H9 (cell line): ENCODE measurements around the gene TERT. TPM values are rescaled to one million over a fixed set of nuclear protein-coding genes. Genes with fewer than 3 reads are reported as not detected.

Experiments used
- DNase-seq: peaks from one replicate; pipeline ENCODE4 v3.0.0-alpha.2; 2017
- H2AFZ ChIP-seq: one replicate; pipeline ENCODE4 v1.6.1; 2013; ENCODE audit warnings: mild to moderate bottlenecking, low read length, control low read depth, moderate library complexity
- H2AK5ac ChIP-seq: 2 replicates; pipeline ENCODE4 v1.6.1; 2013; ENCODE audit warnings: low read length, control low read depth, mixed read lengths; ENCODE audit not compliant: insufficient read length
- H2BK120ac ChIP-seq: one replicate; pipeline ENCODE4 v1.6.1; 2013; ENCODE audit warnings: low read depth, mild to moderate bottlenecking, low read length, control low read depth, inconsistent platforms; ENCODE audit not compliant: poor library complexity, severe bottlenecking
- H2BK12ac ChIP-seq: 2 replicates; pipeline ENCODE4 v1.6.1; 2013; ENCODE audit warnings: low read length, control low read depth, mixed read lengths, low read depth; ENCODE audit not compliant: insufficient read length
- H2BK15ac ChIP-seq: 2 replicates; pipeline ENCODE4 v1.6.1; 2013; ENCODE audit warnings: low read depth, low read length, control low read depth
- H2BK20ac ChIP-seq: one replicate; pipeline ENCODE4 v1.6.1; 2013; ENCODE audit warnings: low read depth, mild to moderate bottlenecking, low read length, control low read depth, inconsistent platforms; ENCODE audit not compliant: poor library complexity, severe bottlenecking
- H2BK5ac ChIP-seq: 2 replicates; pipeline ENCODE4 v1.6.1; 2013; ENCODE audit warnings: low read length, control low read depth, mixed read lengths; ENCODE audit not compliant: insufficient read length
- H3K14ac ChIP-seq: 2 replicates; pipeline ENCODE4 v1.6.1; 2013; ENCODE audit warnings: low read length, control low read depth; ENCODE audit not compliant: insufficient read depth
- H3K18ac ChIP-seq: 2 replicates; pipeline ENCODE4 v1.6.1; 2013; ENCODE audit warnings: low read depth, mild to moderate bottlenecking, mixed read lengths, low read length, control low read depth; ENCODE audit not compliant: insufficient read length
- H3K23ac ChIP-seq: 2 replicates; pipeline ENCODE4 v1.6.1; 2013; ENCODE audit warnings: low read length, control low read depth, mixed read lengths, low read depth; ENCODE audit not compliant: insufficient read length
- H3K23me2 ChIP-seq: 2 replicates; pipeline ENCODE4 v1.6.1; 2013; ENCODE audit warnings: low read depth, mild to moderate bottlenecking, mixed read lengths, low read length, control low read depth; ENCODE audit not compliant: insufficient read length, poor library complexity, severe bottlenecking
- H3K27ac ChIP-seq: 2 replicates; pipeline ENCODE4 v1.5.1; 2013; ENCODE audit warnings: low read length, control low read depth, mixed read lengths, low read depth; ENCODE audit not compliant: insufficient read length
- H3K27me3 ChIP-seq: 2 replicates; pipeline ENCODE4 v1.6.1; 2013; ENCODE audit warnings: low read length, control low read depth, inconsistent platforms; ENCODE audit not compliant: insufficient read depth
- H3K4ac ChIP-seq: 2 replicates; pipeline ENCODE4 v1.6.1; 2013; ENCODE audit warnings: low read depth, mild to moderate bottlenecking, control low read depth, inconsistent platforms, low read length, moderate library complexity
- H3K4me1 ChIP-seq: 2 replicates; pipeline ENCODE4 v1.6.1; 2013; ENCODE audit warnings: low read length, control low read depth, inconsistent platforms; ENCODE audit not compliant: insufficient read depth
- H3K4me2 ChIP-seq: 2 replicates; pipeline ENCODE4 v1.6.1; 2013; ENCODE audit warnings: low read length, control low read depth, mixed read lengths; ENCODE audit not compliant: insufficient read length, insufficient read depth
- H3K56ac ChIP-seq: 2 replicates; pipeline ENCODE4 v1.6.1; 2013; ENCODE audit warnings: low read depth, mild to moderate bottlenecking, mixed read lengths, low read length, control low read depth; ENCODE audit not compliant: insufficient read length
- H3K79me1 ChIP-seq: 2 replicates; pipeline ENCODE4 v1.6.1; 2013; ENCODE audit warnings: low read depth, mild to moderate bottlenecking, moderate library complexity, low read length, control low read depth, inconsistent platforms; ENCODE audit not compliant: insufficient read depth, poor library complexity, severe bottlenecking
- H3K79me2 ChIP-seq: 2 replicates; pipeline ENCODE4 v1.6.1; 2013; ENCODE audit warnings: low read length, control low read depth, inconsistent platforms; ENCODE audit not compliant: insufficient read depth
- H3K9ac ChIP-seq: 2 replicates; pipeline ENCODE4 v1.6.1; 2013; ENCODE audit warnings: low read length, control low read depth, mixed read lengths; ENCODE audit not compliant: insufficient read length; ENCODE audit errors: extremely low read depth
- H3K9me3 ChIP-seq: one replicate; pipeline ENCODE4 v1.6.1; 2013; ENCODE audit warnings: low read depth, low read length, inconsistent platforms; ENCODE audit not compliant: control insufficient read depth
- H3T11ph ChIP-seq: one replicate; pipeline ENCODE4 v1.6.1; 2013; ENCODE audit warnings: mild to moderate bottlenecking, low read length, control low read depth, inconsistent platforms
- H4K20me1 ChIP-seq: one replicate; pipeline ENCODE4 v1.6.1; 2013; ENCODE audit not compliant: control insufficient read depth, insufficient read length, insufficient read depth
- H4K5ac ChIP-seq: 2 replicates; pipeline ENCODE4 v1.6.1; 2013; ENCODE audit warnings: low read depth, mild to moderate bottlenecking, mixed read lengths, low read length, control low read depth; ENCODE audit not compliant: insufficient read length
- H4K8ac ChIP-seq: replicated peaks from 2 replicates; pipeline ENCODE4 v1.6.1; 2013; ENCODE audit warnings: low read length, control low read depth, mixed read lengths, low read depth; ENCODE audit not compliant: insufficient read length
- H4K91ac ChIP-seq: 2 replicates; pipeline ENCODE4 v1.6.1; 2013; ENCODE audit warnings: low read depth, mild to moderate bottlenecking, moderate library complexity, mixed read lengths, low read length, control low read depth; ENCODE audit not compliant: insufficient read length
- H3K27ac Mint-ChIP-seq, 3 experiments: 2 replicates in 2 of 3; 3 replicates in 1 of 3; pipeline ENCODE4 v1.8.0; 2020 to 2021; ENCODE audit warnings: mixed read lengths in 3 of 3, mild to moderate bottlenecking in 1 of 3, moderate library complexity in 1 of 3
- H3K27me3 Mint-ChIP-seq: 2 replicates; pipeline ENCODE4 v1.8.0; 2021; ENCODE audit warnings: low read depth, mild to moderate bottlenecking, moderate library complexity, mixed read lengths
- H3K36me3 Mint-ChIP-seq, 3 experiments: 2 replicates in 2 of 3; 3 replicates in 1 of 3; pipeline ENCODE4 v1.8.0; 2020 to 2021; ENCODE audit warnings: low read depth in 3 of 3, mixed read lengths in 3 of 3; ENCODE audit not compliant: insufficient read depth in 1 of 3
- H3K4me1 Mint-ChIP-seq, 2 experiments: 2 replicates each; pipeline ENCODE4 v1.8.0; 2020; ENCODE audit warnings: mixed read lengths in 2 of 2
- H3K4me3 Mint-ChIP-seq, 2 experiments: 2 replicates in 1 of 2; 3 replicates in 1 of 2; pipeline ENCODE4 v1.8.0; 2020 to 2021; ENCODE audit warnings: mild to moderate bottlenecking in 2 of 2, mixed read lengths in 2 of 2, moderate library complexity in 1 of 2
- H3K9me3 Mint-ChIP-seq, 2 experiments: 2 replicates in 1 of 2; 3 replicates in 1 of 2; pipeline ENCODE4 v1.8.0; 2020; ENCODE audit warnings: mild to moderate bottlenecking in 2 of 2, mixed read lengths in 2 of 2, moderate library complexity in 1 of 2
- CTCF ChIP-seq: fragments of 200-600 bp; sonication (generic); conservative IDR thresholded peaks from 3 replicates; pipeline ENCODE4 v1.8.0; 2021; ENCODE audit warnings: antibody characterized with exemption, mild to moderate bottlenecking
- WGBS: extraction: QIAGEN DNeasy Blood & Tissue Kit; methylation state at CpG from one replicate; pipeline ENCODE4 v1.1.7; 2013; ENCODE audit warnings: missing lambda C conversion rate, low lambda C conversion rate, mixed read lengths; ENCODE audit not compliant: insufficient read length; ENCODE audit errors: extremely low coverage; 5-methylcytosine and 5-hydroxymethylcytosine counted together
- total RNA-seq: library from RNA; stranded (reverse); gene quantifications from 2 replicates; pipeline ENCODE4 v1.2.1, GENCODE V29; 2021

TERT gene
- total RNA-seq, 1 experiment from 2014 or later, result 15.5 TPM

- WGBS, result no CpG with 5 or more reads among the region's 33 CpGs
- Histone ChIP-seq H3T11ph (no peak overlapping the region), H3K27ac (no peak overlapping the region), H4K91ac (no peak overlapping the region), H2BK12ac (no peak overlapping the region), H2BK15ac (no peak overlapping the region), H2AFZ (no peak overlapping the region), H3K27me3 (no peaks in the 10 kb centered on the region), H2BK5ac (no peak overlapping the region), H3K18ac (no peak overlapping the region), H3K79me1 (no peaks in the 10 kb centered on the region), H2BK120ac (no peak overlapping the region), H2AK5ac (no peak overlapping the region), H3K4me1 (no peaks in the 10 kb centered on the region), H3K14ac (no peak overlapping the region; the same call in 1 of the 2 replicates), H4K8ac (no peak overlapping the region), H3K79me2 (no peaks in the 10 kb centered on the region), H3K56ac (no peak overlapping the region), H4K20me1 (no peaks in the 10 kb centered on the region), H3K23ac (no peak overlapping the region), H3K9me3 (no peaks in the 10 kb centered on the region), H3K9ac (no peak overlapping the region), H3K4ac (no peak overlapping the region), H3K23me2 (no peaks in the 10 kb centered on the region), H3K4me2 (no peak overlapping the region), H4K5ac (no peak overlapping the region), H2BK20ac (no peak overlapping the region)
- Mint-ChIP-seq H3K27me3 (peaks cover 1% of the 10 kb centered on the region; the same call in 1 of the 2 replicates), H3K4me1 (peaks cover 3 to 7% of the 10 kb centered on the region in 2 experiments; a peak in 2 of 4 replicates), H3K27ac (no peak overlapping the region; a peak in 1 of 7 replicates), H3K9me3 (no peaks in the 10 kb centered on the region), H3K36me3 (no peaks in the 10 kb centered on the region), H3K4me3 (no peak overlapping the region)
- no peak for TF ChIP-seq CTCF
- DNase-seq, result no peak
Measured at GRCh38 chr5:1253456-1254105, 41.3 kb downstream of the TERT start.
